ENCODE data around the gene FNIP1.
"Not testable (repeated sequence)": the region's sequence is repeated elsewhere in the genome, so short reads cannot be mapped to it uniquely, and the experiment has no call there.

The FNIP1 gene

DNA sequence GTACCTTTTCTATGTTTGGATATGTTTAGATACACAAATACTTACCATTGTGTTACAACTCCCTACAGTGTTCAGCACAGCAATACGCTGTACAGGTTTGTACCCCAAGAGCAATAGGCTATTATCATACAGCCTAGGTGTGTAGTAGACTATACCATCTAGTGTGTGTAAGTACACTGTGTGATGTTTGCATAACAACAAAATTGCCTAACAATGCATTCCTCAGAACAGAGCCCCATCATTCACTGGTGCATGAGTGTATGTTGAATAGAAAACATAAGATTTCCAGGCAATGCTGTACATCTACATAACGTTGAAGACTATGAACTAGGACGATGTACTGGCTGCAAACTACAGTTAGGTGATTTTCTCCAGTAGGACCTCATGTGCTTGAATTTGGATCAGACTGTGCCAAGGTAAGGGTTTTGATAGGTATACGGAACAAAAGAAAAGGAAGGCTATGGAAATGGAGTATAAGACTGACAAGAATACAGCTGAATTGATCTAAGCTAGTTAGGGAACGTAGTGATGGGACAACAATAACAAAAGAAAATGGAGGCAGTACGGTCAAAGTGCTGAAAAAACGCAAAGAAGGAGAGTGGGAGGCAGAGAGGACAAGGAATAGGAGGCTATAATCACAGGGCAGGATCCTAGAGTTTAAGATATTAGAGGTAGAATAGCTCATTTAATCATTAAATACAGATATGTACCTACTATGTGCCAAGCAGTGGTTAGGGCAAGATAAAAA, 46.9 kb downstream of the FNIP1 start:
- DNase-seq: no peak

DNA sequence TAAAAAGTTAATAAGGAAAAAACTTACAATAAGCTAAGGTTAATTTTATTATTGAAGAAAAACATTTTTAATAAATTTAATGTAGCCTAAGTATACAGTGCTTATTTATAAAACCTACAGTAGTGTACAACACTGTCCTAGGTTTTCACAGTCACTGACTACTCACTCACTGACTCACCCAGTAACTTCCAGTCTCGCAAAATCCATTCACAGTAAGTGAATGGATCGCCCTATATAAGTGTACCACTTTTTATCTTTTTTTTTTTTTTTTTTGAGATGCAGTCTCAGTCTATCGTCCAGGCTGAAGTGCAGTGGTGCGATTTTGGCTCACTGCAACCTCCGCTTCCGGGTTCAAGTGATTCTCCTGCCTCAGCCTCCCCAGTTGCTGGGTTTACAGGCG, 47.7 kb downstream of the FNIP1 start:
- no peak for DNase-seq

DNA sequence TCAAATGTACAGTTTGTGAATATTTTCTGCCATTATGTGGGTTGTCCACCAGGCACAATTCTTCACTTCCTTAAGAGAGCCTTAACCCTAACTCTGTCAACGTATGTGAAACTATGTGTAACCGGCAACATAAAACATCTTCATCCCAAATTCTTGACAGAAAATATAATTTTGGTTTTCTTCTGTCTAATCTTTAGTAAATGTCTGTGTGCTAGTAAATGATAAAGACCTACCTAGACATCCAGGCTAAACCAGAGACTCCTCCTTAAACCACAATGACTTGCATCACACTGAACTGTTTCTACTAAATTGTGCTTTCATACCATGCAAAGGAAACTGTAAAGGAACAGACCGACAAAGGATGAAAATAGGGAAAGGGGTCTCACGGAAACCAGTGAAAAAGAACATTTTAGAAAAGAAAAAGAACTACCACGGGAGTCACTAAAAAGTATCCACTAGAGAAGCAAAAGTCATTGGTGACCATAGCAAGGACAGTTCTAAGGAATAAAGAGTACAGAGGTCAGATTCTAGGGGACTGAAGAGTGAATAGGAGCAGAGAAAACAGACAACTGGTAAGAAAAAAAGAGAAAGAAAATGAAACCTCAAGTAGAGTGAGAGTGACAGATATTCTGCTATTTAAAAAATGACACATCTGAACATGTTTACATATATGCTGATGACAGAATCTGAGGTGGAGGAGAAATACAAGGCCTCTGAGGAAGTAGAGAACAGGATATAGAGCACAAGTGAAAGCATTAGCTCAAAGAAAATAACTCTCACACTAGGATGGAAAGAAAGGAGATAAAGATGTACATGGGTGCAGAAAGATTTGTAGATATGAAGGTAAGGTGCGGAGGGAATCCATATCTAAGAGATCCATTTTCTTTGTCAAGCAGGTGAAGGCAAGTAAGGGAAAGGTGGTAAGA, 49.4 kb downstream of the FNIP1 start:
- DNase-seq: no peak

DNA sequence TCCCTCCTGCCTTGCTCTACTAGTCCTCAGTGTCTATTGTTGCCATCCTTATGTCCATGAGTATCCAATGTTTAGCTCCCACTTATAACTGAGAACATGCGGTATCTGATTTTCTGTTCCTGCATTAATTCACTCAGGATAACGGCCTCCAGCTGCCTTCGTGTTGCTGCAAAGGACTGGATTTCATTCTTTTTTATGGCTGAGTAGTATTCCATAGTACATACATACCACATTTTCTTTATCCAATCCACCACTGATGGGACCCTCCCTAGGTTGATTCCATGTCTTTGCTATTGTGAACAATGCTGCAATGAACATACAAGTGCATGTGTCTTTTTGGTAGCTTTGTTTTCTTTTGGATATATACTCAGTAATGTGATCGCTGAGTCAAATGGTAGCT, 50.4 kb downstream of the FNIP1 start:
- DNase-seq: no peak

DNA sequence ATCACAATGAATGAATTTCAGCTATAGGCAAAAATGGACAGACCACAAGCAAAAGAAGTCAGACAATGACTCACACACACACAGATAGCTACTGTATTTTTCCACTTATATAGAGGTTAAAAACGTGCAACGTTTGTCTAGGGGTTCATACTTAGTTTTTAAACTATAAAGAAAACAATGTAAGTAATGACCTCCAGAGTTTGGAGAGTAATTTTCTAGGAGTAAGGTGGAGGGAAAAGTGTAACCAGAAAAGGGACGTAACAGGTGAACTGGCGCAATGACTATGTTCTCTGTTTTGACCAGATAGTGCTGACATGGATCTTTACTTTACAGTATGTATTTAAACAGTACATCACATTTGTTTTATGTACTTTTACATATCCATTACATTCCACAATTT, 51.1 kb downstream of the FNIP1 start:
- no peak for DNase-seq

DNA sequence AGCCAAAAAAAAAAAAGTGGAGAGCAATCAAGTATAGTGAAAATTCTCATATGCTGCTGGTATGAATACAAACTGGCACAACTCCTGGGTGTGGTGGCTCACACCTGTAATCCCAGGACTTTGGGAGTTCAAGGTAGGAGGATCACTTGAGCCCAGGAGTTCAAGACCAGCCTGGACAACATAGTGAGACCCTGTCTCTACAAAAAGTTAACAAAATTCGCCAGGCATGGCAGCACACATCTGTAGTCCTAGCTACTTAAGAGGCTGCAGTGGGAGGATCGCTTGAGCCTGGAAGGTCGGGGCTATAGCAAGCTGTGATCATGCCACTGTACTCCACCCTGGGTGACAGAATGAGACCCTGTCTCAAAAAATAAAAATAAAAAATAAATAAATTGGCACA, 51.7 kb downstream of the FNIP1 start:
- DNase-seq: no peak

DNA sequence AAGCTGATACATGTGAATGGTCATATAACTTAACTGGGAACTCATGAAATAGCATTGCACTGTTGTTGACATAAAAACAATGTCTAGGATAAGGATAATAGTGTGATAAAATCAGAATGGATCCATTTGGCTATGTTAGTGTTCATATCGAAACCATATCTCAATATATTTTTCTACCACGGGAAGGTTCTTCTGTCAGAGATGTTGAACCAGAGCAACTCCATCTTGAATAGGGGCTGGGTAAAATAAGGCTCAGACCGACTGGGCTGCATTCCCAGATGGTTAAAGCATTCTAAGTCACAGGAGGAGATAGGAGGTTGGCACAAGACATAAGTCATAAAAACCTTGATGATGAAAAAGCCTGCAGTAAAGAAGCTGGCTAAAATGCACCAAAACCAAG, 56.3 kb downstream of the FNIP1 start:
- DNase-seq: no peak

DNA sequence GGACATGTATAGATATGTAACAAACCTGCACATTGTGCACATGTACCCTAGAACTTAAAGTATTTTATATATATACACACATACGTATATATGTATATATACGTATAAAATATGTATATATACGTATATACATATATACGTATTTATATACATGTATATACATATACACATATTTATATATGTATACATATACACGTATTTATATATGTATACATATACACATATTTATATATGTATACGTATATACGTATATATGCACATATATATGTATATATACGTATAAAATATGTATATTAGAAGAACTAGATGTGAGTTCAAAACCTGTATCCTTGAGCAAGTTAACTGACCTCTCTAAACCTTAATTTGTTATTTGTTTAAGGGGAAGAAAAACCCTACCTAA, 61.4 kb downstream of the FNIP1 start:
- no peak for DNase-seq

DNA sequence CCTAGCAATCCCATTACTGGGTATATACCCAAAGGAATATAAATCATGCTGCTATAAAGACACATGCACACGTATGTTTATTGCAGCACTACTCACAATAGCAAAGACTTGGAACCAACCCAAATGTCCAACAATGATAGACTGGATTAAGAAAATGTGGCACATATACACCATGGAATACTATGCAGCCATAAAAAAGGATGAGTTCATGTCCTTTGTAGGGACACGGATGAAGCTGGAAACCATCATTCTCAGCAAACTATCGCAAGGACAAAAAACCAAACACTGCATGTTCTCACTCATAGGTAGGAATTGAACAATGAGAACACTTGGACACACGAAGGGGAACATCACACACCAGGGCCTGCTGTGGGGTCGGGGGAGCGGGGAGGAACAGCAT, 61.9 kb downstream of the FNIP1 start:
- not testable (repeated sequence) for DNase-seq

DNA sequence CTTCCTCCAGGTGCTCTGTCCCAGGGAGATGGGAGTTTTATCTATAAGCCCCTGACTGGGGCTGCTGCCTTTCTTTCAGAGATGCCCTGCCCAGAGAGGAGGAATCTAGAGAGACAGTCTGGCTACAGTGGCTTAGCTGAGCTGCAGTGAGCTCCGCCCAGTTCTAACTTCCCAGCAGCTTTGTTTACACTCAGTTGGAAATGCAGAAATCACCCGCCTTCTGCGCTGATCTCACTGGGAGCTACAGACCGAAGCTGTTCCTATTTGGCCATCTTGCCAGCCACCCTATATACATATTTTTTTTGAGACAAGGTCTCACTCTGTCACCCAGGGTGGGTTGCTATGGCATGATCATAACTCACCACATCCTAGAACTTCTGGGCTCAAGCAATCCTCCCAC, 67.5 kb downstream of the FNIP1 start:
- not testable (repeated sequence) for DNase-seq

DNA sequence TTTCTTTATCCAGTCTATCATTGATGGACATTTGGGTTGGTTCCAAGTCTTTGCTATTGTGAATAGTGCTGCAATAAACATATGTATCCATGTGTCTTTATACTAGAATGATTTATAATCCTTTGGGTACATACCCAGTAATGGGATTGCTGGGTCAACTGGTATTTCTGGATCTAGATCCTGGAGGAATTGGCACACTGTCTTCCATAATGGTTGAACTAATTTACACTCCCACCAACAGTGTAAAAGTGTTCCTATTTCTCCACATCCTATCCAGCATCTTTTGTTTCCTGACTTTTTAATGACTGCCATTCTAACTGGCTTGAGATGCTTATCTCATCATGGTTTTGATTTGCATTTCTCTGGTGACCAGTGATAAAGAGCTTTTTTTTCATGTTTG, 72.7 kb downstream of the FNIP1 start:
- not testable (repeated sequence) for DNase-seq

DNA sequence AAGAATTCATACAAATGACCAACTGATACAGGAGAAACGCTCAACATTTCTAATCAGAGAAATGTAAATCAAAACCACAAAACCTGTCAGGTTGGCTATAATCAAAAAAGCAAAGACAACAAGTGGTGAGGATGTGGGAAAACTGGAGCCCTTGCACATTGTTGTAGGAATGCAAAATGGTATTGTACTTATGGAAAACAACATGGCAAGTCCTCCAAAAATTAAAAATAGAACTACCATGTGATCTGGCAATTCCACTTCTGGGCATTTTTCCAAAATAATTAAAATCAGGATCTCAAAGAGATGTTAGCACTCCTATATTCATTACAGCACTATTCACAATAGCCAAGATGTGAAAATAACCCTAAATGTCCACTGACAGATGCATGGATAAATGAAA, 76.1 kb downstream of the FNIP1 start:
- no peak for DNase-seq

DNA sequence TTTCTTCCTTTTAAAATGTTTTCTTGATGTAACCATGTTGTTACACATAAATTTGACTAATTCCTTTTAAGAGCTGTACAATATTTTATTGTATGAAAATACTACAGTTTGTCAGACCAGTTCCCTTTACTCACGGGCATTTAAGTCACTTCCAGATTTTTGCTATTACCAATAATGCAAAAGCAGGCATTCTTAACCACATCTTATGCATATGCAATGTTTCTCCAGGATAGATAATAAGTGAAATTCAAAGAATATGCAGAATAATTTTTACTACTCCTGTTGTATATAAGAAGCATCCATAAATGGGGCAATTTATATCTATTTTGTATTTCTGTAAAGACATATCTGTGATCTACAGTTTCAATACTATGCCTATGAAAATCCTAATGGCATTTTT, 77.3 kb downstream of the FNIP1 start:
- DNase-seq: no peak

DNA sequence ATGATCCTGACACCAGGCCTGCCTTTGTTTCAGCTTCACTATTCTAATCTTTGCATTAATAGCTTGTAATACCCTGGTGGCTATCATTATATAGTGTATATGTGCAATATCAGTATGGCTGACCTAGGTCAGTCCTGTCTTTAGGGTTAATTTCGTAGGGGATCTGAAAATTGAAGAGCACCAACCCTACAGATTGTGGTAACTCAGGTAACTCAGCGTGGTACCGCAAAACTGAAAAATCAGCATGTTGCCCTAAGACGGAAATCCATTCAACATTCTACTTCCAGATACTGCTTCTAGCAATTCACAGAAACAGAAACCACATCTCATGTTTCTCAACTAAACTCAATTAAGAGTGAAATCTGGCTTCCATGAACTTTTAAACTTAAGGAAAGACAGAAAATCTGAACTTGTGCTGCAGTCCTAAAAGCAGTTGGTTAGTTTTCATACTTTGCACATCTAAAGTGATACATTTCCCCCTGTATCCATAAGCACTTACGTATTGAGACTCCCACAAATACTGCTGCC, 78.3 kb downstream of the FNIP1 start:
- DNase-seq: no peak

DNA sequence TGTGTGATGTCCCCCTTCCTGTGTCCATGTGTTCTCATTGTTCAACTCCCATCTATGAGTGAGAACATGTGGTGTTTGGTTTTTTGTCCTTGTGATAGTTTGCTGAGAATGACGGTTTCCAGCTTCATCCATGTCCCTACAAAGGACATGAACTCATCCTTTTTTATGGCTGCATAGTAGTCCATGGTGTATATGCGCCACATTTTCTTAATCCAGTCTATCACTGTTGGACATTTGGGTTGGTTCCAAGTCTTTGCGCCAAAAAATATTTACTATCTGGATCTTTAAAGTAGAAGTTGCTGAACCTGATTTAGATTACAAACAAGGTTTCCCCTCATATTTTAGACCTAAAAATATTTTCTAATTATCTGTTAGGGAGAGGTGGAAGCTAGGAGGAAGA, 79.7 kb downstream of the FNIP1 start:
- DNase-seq: not testable (repeated sequence)

DNA sequence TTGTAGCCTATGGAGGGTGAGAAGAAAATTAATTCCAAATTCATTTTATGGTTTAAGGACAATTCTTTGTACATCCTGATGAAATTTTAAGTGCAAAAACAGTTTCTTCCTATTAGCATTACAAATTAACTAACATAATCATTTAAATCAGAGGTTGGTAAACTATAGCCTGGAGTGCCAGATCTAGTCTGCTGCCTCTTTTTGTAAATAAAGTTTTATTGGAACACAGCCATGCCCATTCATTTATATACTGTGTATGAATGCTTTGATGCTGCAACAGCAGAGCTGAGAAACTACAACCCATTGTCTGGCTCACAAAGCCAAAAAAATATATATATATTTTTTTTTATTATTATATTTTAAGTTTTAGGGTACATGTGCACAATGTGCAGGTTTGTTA, 80.2 kb downstream of the FNIP1 start:
- no peak for DNase-seq

DNA sequence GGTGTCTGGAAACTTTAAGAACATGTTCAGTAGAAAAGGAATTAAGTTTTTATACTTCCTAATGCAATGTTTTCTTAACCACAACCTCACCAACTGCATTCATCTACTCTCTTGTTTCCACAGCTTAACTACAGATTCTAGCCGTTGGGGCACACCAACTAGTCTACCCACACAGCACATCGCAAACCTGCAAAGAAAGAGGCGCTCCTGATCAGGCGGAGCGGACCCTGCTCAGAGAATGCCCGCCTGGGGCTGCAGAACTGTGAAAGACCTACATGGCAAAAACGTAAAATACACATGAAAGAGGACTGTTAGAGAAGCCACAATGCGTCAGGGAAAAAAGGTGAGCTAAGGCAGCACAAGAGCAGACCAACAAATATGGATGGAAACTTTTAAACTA, 86.4 kb downstream of the FNIP1 start:
- no peak for DNase-seq

DNA sequence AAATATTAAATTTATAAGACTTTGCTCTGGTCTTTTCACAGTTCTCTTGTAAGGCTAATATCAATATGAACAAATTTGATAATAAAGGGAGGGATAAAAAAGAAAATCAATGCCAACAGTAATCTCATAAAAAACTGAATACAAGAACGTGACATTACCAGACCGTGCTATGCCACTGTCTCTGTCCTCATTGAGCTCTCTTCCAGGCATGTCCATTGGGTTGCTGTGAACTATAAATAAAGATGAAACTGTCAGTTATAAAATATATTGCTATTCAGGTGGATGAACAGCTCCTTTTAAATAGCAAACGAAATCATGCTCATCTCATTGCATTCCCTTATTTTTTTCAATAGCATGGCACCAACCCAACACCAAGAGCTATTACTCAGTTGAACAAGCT, 87.8 kb downstream of the FNIP1 start:
- no peak for DNase-seq

DNA sequence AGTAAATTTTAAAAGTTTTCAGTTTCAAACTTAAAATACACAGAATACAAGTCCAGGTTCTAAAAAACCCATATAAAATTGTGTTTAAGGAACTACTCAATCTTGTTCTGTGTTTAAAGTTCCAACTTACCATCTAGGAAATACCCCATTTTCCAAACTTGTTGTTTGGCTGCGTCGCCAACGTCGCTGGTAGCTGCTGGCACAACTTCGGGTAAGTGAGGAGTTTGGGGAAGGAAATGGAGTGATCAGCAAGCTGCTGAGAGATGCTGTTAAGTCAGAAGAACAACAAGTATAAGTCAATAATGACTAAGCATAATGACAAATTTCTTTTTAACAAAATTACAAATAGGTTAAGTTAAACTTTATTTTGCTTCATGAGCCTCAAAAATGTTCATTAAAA, 90.5 kb downstream of the FNIP1 start:
- DNase-seq: no peak

DNA sequence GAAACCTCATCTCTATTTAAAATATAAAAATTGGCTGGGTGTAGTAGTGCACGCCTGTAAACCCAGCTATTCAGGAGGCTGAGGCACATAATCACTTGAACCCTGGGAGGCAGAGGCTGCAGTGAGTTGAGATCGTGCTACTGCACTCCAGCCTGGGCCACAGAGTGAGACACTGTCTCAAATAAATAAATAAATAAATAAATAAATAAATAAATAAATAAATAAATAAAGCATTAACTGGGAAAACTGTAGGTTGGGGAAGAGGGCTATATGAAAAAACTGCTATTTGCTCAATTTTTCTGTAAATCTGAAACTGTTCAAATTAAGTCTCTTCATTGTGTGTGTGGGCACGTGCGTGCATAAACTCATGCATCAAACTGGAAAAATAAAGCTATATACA, 101.9 kb downstream of the FNIP1 start:
- no peak for DNase-seq

DNA sequence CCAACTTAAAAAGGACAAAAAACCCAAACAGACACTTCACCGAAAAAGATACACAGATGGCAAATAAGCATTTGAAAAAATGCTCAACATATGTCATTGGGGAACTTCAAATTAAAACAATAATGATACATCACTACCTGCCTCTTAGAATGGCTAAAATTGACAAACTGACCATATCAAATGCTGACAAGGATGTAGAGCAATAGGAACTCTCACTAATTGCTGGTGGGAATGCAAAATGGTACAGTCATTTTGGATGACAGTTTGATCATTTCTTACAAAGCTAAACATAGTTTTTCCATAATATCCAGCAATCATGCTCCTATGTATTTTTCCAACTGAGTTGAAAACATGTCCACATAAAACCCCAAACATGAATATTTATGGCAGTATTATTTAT, 102.9 kb downstream of the FNIP1 start:
- DNase-seq: no peak

DNA sequence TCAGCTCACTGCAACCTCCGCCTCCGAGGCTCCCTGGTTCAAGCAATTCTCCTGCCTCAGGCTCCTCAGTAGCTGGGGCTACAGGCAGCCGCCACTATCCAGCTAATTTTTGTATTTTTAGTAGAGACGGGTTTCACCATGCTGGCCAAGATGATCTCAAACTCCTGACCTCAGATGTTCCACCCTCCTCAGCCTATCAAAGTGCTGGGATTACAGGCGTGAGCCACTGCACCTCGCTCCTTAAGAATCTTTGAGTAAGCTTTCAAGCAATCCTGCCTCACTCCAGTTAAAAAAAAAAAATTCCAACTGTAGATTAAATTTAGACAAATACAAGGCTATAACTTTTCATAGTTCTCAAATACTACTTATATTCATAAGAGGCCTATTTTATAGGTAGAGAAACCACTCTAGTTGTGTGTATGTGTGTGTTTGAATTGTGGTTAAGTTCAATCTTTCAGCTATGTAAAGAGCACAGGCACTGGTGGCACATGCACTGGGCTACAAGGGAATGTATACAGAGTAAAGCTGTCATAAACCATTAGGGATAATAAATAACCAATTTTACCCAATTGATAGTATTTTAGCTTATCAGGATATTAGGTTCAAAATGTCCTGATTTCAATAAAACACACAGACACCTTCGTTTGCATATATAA, 111.2 kb downstream of the FNIP1 start:
- no peak for DNase-seq

DNA sequence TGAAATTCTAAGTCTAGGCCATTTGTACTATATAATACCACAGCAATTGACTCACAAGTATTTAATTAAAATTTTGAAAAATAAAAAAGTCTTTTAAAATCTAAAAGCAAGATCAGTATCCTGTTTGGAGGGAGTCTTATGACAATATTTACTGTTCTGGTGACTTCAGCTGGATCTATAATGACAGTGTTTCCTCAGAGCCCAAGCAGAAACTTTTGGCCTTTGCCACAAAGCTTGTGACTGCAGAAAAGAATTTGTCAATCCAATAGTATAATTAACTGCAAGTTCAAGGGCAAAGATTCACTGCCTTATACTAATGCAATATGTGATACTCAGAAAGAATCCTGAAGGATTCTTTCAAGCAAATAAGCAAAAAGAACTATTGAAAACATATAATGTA, 112.2 kb downstream of the FNIP1 start:
- DNase-seq: no peak

DNA sequence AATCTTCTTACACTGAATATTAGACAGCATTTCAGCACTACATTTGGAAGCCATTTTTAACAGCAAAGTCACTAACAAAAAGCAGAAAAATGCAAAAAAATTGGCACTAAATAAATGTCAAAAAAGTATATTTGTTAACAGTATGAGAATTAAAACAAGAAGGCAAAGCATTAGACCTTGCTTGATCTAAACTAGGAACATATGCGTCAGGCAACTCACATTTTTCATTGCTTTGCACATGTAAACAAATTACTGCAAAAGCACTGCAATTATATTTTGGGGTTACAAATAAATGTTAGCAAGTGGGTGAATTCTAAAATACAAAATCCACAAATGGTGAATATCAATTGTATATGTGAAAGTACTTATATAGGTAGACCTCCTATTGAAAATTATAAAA, 112.8 kb downstream of the FNIP1 start:
- DNase-seq: no peak
